ENCODE measurements around the gene KRTAP25-1. TPM values are rescaled to one million over a fixed set of nuclear protein-coding genes. Genes with fewer than 3 reads are reported as not detected.

KRTAP25-1 gene
- total RNA-seq, 1 donor from 2014 or later, result not detected

- Mint-ChIP-seq H3K27me3 (no peaks in the 10 kb centered on the region), H3K27ac (no peak overlapping the region), H3K36me3 (ENCODE audit: low read depth) (no peaks in the 10 kb centered on the region), H3K4me1 (no peaks in the 10 kb centered on the region), H3K4me3 (no peak overlapping the region), H3K9me3 (no peaks in the 10 kb centered on the region)
- intact Hi-C loops (cut with micrococcal nuclease), result no loop called here
- DNase-seq (no peak), ATAC-seq (ENCODE audit: low read depth) (no peak)
- ChIA-PET CTCF (no interaction called here), POLR2A (no interaction called here)
- no peak for TF ChIP-seq CTCF (IDR thresholded peaks at IDR 0.05)
Measured at GRCh38 chr21:30333736-30334135, 44.4 kb upstream of the KRTAP25-1 start.

GRCh38 chr21:30332681-30333080 is 43.4 kb upstream of the KRTAP25-1 start:
- no peaks in the 10 kb centered on the region for H3K4me1 Mint-ChIP-seq
- no peak for TF ChIP-seq CTCF (IDR thresholded peaks at IDR 0.05)
- H3K27ac Mint-ChIP-seq, result no peak overlapping the region
- no peaks in the 10 kb centered on the region for H3K36me3 Mint-ChIP-seq (ENCODE audit: low read depth)
- no peak for ATAC-seq (ENCODE audit: low read depth)
- H3K27me3 Mint-ChIP-seq, result no peaks in the 10 kb centered on the region
- no peak for DNase-seq
- ChIA-PET CTCF (no interaction called here), POLR2A (no interaction called here)
- no peaks in the 10 kb centered on the region for H3K9me3 Mint-ChIP-seq
- intact Hi-C loops (cut with micrococcal nuclease), result no loop called here
- H3K4me3 Mint-ChIP-seq, result no peak overlapping the region

- Mint-ChIP-seq H3K27ac (no peak overlapping the region), H3K4me1 (no peaks in the 10 kb centered on the region), H3K4me3 (no peak overlapping the region), H3K36me3 (ENCODE audit: low read depth) (no peaks in the 10 kb centered on the region), H3K9me3 (peaks cover 15% of the 10 kb centered on the region), H3K27me3 (no peaks in the 10 kb centered on the region)
- DNase-seq (no peak), ATAC-seq (ENCODE audit: low read depth) (no peak)
- intact Hi-C loops (cut with micrococcal nuclease), result no loop called here
- TF ChIP-seq CTCF (IDR thresholded peaks at IDR 0.05), result no peak
- ChIA-PET POLR2A (no interaction called here), CTCF (no interaction called here)
Measured at GRCh38 chr21:30329203-30329875, 40.0 kb upstream of the KRTAP25-1 start.

GRCh38 chr21:30326390-30326789 is 37.1 kb upstream of the KRTAP25-1 start:
- Mint-ChIP-seq H3K9me3 (peaks cover 16% of the 10 kb centered on the region), H3K27me3 (no peaks in the 10 kb centered on the region), H3K27ac (no peak overlapping the region), H3K4me1 (no peaks in the 10 kb centered on the region), H3K4me3 (no peak overlapping the region), H3K36me3 (ENCODE audit: low read depth) (no peaks in the 10 kb centered on the region)
- DNase-seq (no peak), ATAC-seq (ENCODE audit: low read depth) (no peak)
- intact Hi-C loops (cut with micrococcal nuclease), result no loop called here
- TF ChIP-seq CTCF (IDR thresholded peaks at IDR 0.05), result no peak
- CTCF ChIA-PET, result no interaction called here
- POLR2A ChIA-PET, result no interaction called here

GRCh38 chr21:30320215-30320614 is 30.9 kb upstream of the KRTAP25-1 start, which contains the start of gene KRTAP26-1:
Gene KRTAP26-1 (minus strand): TSS chr21:30320315. CDS start chr21:30320035, 280 bp downstream.
- ATAC-seq (ENCODE audit: low read depth) (no peak), DNase-seq (no peak)
- H3K36me3 Mint-ChIP-seq (ENCODE audit: low read depth), result no peaks in the 10 kb centered on the region
- no peaks in the 10 kb centered on the region for H3K27me3 Mint-ChIP-seq
- H3K9me3 Mint-ChIP-seq, result peaks cover 7% of the 10 kb centered on the region
- TF ChIP-seq CTCF (IDR thresholded peaks at IDR 0.05), result no peak
- intact Hi-C loops (cut with micrococcal nuclease), result no loop called here
- CTCF ChIA-PET, result no interaction called here
- no peak within 1 kb of the TSS for H3K4me3 Mint-ChIP-seq
- no peak within 1 kb of the TSS for H3K27ac Mint-ChIP-seq
- POLR2A ChIA-PET, result no interaction called here
- H3K4me1 Mint-ChIP-seq, result no peaks in the 10 kb centered on the region

Measured in activated B cell treated with CpG ODN at 0.5 μM for 24 hours (primary cell).